Glutamatergic neuron (in vitro differentiated cells): ENCODE measurements around the gene RIMBP3C. TPM values are rescaled to one million over a fixed set of nuclear protein-coding genes. Genes with fewer than 3 reads are reported as not detected.
A peak's percentile ranks its signal among the peaks of the same experiment; 100 is the strongest.

ENCODE experiments used
- DNase-seq: peaks from one replicate; pipeline ENCODE4 v3.0.0; 2022
- H3K27ac Mint-ChIP-seq: one replicate; pipeline ENCODE4 v1.8.0; 2020; ENCODE audit warnings: mild to moderate bottlenecking, mixed read lengths, inconsistent platforms; ENCODE audit not compliant: unreplicated experiment
- H3K27me3 Mint-ChIP-seq: one replicate; pipeline ENCODE4 v1.8.0; 2020; ENCODE audit warnings: mild to moderate bottlenecking, moderate library complexity, mixed read lengths, inconsistent platforms; ENCODE audit not compliant: unreplicated experiment
- H3K36me3 Mint-ChIP-seq: one replicate; pipeline ENCODE4 v1.8.0; 2020; ENCODE audit warnings: mild to moderate bottlenecking, mixed read lengths, inconsistent platforms; ENCODE audit not compliant: unreplicated experiment
- H3K4me1 Mint-ChIP-seq: one replicate; pipeline ENCODE4 v1.8.0; 2020; ENCODE audit warnings: mild to moderate bottlenecking, low read depth, mixed read lengths, inconsistent platforms; ENCODE audit not compliant: unreplicated experiment
- H3K4me3 Mint-ChIP-seq: one replicate; pipeline ENCODE4 v1.8.0; 2020; ENCODE audit warnings: mild to moderate bottlenecking, mixed read lengths, inconsistent platforms; ENCODE audit not compliant: unreplicated experiment
- H3K9me3 Mint-ChIP-seq: one replicate; pipeline ENCODE4 v1.8.0; 2020; ENCODE audit warnings: mild to moderate bottlenecking, moderate library complexity, mixed read lengths, inconsistent platforms; ENCODE audit not compliant: unreplicated experiment
- CTCF ChIP-seq: fragments of 200-600 bp; sonication (generic); IDR thresholded peaks from one replicate; pipeline ENCODE4 v1.5.0; 2021; ENCODE audit not compliant: partially characterized antibody, unreplicated experiment
- total RNA-seq: library from RNA; stranded (reverse); fragmentation: NEBNext Ultra II Directional; extraction: Animal tissue kit (Norgen Biotek cat#: 25700); gene quantifications from one replicate; pipeline ENCODE4 v1.2.1, GENCODE V29; 2021; ENCODE audit not compliant: unreplicated experiment

The RIMBP3C gene
- total RNA-seq, 1 donor from 2014 or later, result 0.22 TPM

- Mint-ChIP-seq H3K27me3 (peaks cover 3% of the 10 kb centered on the region), H3K36me3 (no peaks in the 10 kb centered on the region), H3K4me1 (peaks cover 14% of the 10 kb centered on the region), H3K9me3 (peaks cover 2% of the 10 kb centered on the region), H3K4me3 (no peak overlapping the region), H3K27ac (no peak overlapping the region)
- TF ChIP-seq CTCF, result no peak
- DNase-seq, result no peak
Measured at GRCh38 chr22:21579474-21579851, 28.2 kb upstream of the RIMBP3C start.

DNA sequence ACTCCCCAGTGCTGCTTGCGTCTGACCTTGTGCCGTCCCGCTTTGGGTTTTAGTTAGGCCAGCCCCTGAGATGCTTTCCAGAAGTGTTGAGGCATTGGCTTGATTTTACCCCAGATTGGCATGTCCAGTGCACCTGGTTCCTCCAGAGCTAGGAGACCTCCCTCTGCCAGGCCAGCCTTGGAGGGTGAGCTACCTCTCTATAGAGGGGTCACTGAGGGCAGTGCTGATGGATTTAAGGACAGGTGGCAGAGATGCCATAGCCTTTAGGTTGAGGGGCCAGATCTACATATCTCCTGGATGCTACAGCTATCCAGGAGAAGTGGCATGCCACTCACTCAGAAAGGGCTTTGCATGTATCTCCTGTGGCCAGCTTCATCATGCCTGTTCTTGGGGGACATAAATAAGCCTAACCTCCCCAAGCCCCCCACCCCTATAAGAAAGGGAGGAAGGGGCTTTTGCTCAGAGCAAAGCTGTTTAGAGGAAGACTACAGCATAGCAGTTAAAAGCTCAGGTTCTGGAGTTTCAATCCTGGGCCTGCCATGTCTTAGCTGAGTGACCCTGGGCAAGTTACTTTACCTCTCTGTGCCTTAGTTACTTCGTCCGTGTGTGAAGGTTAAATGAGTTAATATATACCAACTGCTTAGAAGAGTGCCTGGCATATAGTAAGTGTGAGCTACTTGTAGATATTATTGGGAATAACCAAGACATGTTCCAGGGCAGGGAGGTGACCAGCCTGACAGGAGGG, 22.7 kb upstream of the RIMBP3C start:
- no peak for TF ChIP-seq CTCF
- H3K27ac Mint-ChIP-seq, result no peak overlapping the region

DNA sequence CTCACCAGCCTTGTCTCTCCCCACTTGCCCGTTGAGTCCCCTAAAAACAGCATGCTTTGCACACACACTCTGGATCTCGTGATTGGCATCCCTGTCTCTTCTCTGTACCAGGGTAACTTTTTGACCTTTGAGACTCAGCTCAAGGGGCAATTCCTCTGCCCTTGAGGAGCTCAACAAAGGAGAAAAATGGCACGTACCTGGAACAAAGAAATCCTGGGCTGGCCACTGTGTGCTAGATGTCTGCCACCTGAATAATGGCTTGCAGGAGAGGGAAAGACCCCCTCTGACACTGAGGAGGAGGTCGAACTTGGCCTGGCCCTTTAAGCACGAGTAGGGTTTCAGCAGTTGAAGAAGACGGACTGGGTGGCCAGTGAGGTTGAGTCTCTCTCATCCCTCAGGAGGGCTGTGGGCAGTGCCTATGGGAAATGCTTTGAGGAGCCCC, 22.1 kb upstream of the RIMBP3C start:
- no peak for DNase-seq
- no peak overlapping the region for H3K27ac Mint-ChIP-seq
- TF ChIP-seq CTCF, result no peak
- peaks cover 31% of the 10 kb centered on the region for H3K4me1 Mint-ChIP-seq
- peaks cover under 1% of the 10 kb centered on the region for H3K27me3 Mint-ChIP-seq
- peaks cover 6% of the 10 kb centered on the region for H3K9me3 Mint-ChIP-seq
- no peak overlapping the region for H3K4me3 Mint-ChIP-seq
- H3K36me3 Mint-ChIP-seq, result no peaks in the 10 kb centered on the region

More for the DNA sequence above, 22.7 kb upstream of the RIMBP3C start:
- Mint-ChIP-seq H3K36me3 (no peaks in the 10 kb centered on the region), H3K4me1 (peaks cover 32% of the 10 kb centered on the region), H3K4me3 (no peak overlapping the region), H3K9me3 (peaks cover 6% of the 10 kb centered on the region), H3K27me3 (peaks cover 2% of the 10 kb centered on the region)
- no peak for DNase-seq

GRCh38 chr22:21571679-21572078, 20.4 kb upstream of the RIMBP3C start:
- no peak overlapping the region for H3K4me3 Mint-ChIP-seq
- H3K4me1 Mint-ChIP-seq, result peaks cover 25% of the 10 kb centered on the region
- no peak for DNase-seq
- no peak for TF ChIP-seq CTCF
- no peaks in the 10 kb centered on the region for H3K36me3 Mint-ChIP-seq
- peaks cover 2% of the 10 kb centered on the region for H3K27me3 Mint-ChIP-seq
- peaks cover 7% of the 10 kb centered on the region for H3K9me3 Mint-ChIP-seq
- H3K27ac Mint-ChIP-seq, result no peak overlapping the region

GRCh38 chr22:21570398-21570797, 19.1 kb upstream of the RIMBP3C start:
- peak overlapping the region; percentile 25 for H3K27ac Mint-ChIP-seq
- no peaks in the 10 kb centered on the region for H3K36me3 Mint-ChIP-seq
- no peak for DNase-seq
- H3K27me3 Mint-ChIP-seq, result peaks cover 4% of the 10 kb centered on the region
- peak overlapping the region; percentile 97 for H3K4me3 Mint-ChIP-seq
- TF ChIP-seq CTCF, result no peak
- peaks cover 7% of the 10 kb centered on the region for H3K9me3 Mint-ChIP-seq
- peaks cover 25% of the 10 kb centered on the region for H3K4me1 Mint-ChIP-seq
